Measurements from ENCODE around the gene VMO1.

VMO1 gene, protein sequence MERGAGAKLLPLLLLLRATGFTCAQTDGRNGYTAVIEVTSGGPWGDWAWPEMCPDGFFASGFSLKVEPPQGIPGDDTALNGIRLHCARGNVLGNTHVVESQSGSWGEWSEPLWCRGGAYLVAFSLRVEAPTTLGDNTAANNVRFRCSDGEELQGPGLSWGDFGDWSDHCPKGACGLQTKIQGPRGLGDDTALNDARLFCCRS

GRCh38 chr17:4786106-4786511, at the start of gene VMO1:
Gene VMO1, minus strand, starts transcription at chr17:4786364. Its CDS starts 12 bp downstream, at chr17:4786352.
- TF ChIP-seq CTCF (IDR thresholded peaks at IDR 0.05; ENCODE audit: borderline replicate concordance, insufficient read depth, low read depth, low read length): no peak
- H3K4me3 ChIP-seq (ENCODE audit: low read depth, low read length): no peak within 1 kb of the TSS

GRCh38 chr17:4834681-4835020, 48.5 kb upstream of the VMO1 start:
- TF ChIP-seq CTCF (IDR thresholded peaks at IDR 0.05; ENCODE audit: borderline replicate concordance, insufficient read depth, low read depth, low read length): no peak
- H3K4me3 ChIP-seq (ENCODE audit: low read depth, low read length): peak overlapping the region; percentile 93

DNA sequence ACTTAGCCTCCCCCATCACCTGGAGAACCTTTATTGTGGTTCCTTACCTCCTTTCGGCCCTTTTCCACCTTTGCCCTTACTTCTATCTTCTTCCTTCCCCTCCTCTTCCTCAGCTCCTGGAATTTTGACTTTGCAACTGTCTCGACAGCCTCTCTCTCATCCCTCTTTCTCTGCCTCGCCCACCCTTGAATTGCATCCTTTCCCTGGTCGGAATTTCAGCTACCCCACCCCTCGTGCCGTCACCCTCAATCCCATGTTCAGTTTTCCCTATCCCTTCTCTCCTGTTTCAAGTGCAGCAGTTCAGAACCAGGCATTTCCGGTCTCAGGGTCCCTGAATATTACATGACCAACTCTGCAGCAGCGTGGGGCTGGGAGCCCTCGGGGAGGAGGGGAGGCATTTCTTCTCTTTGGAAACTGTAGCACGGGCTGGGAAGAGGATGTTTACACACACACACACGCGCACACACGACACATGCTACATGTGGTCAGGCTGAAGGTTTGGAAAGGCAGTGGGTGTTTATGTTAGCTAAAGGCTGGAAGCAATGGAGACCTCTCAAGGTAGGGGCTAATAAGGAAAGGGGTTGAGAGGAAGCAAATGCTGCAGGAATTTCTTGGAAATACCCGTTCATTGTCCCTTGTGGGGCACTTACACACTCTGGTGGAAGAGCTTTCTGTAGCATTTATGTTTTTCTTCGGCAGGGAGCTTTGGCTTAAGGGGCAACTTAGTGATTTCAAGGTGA, 47.9 kb upstream of the VMO1 start:
- no peak for TF ChIP-seq CTCF (IDR thresholded peaks at IDR 0.05; ENCODE audit: borderline replicate concordance, insufficient read depth, low read depth, low read length)
- peak overlapping the region; percentile 93 for H3K4me3 ChIP-seq (ENCODE audit: low read depth, low read length)

DNA sequence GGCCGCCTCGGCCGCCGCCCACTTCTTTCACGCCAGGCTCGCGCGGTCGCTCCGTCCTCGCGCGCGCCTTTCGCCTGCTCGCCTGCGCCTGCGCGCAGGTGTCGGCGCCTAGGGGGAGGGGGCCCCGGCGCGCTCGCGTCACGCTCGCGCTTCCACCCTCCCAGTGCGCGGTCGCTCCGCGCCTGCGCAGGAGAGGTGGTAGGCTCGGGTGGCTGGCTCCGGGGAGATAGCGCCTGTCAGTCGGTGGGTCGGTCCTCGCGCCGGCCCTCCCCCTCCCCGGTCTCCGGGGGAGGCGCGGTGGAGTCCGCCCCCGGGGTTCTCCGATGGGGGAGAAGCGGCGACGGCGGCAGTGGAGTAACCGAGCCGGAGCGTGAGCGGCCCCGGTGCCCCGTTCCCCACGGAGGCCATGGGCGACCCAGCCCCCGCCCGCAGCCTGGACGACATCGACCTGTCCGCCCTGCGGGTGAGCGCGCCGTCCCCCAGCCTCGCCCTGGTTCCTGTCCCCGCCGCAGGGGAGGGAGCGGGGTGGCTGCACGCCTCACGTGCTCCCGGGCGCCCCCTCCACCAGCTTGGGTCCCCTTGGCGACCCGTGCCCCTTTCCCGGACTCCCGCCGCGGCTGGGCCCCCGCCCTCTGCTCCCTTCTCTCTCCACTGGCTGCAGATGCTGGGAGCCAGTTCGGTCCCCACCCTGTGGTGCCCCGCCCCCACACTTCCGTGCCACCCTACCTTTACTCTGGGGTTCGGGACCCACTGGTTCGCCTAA, 47.2 kb upstream of the VMO1 start, which contains the start of gene MINK1:
TSS of gene MINK1 (plus strand) at position 163 of the 763 bp plus-strand sequence. CDS start at position 407, 244 bp downstream.
- TF ChIP-seq CTCF (IDR thresholded peaks at IDR 0.05; ENCODE audit: borderline replicate concordance, insufficient read depth, low read depth, low read length): no peak

DNA sequence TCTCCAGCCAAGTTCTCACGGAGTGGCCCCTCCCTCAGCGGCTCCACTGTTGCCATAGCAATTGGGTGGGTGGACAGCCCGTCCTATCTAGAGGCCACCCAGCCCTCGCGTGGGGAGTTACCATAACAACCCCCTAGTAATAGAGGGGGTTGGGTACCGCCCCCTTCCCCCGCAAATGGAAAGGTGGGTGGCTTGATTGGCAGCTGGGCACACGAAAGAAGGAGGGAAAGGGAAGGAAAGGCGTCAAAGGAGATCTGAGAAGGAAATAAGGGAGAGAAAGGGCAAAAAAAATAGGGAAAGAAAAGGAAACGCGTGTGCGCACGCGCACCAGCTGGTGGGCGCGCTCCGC, 46.6 kb upstream of the VMO1 start:
- H3K4me3 ChIP-seq (ENCODE audit: low read depth, low read length): peak overlapping the region; percentile 93

More for the DNA sequence above, 47.2 kb upstream of the VMO1 start, which contains the start of gene MINK1:
- peak within 1 kb of the TSS; percentile 93 for H3K4me3 ChIP-seq (ENCODE audit: low read depth, low read length)

DNA sequence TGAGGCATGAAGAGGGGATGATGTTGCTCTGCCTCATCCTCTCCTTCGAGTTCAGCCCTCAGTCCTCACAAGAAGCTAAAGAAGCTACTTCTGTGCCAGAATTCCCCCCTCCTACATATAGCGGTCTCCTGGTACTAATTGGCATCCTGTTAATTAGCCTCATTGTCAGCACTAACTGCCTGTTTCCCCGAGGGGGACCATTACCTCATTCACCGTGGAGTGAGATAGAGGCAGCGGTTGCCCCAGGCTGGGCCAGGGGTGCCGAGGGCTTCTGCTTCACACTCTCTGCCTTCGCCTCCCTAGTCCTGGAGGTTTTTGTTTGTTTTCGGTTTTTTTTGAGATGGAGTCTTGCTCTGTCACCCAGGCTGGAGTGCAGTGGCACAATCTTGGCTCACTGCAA, 41.2 kb upstream of the VMO1 start:
- H3K4me3 ChIP-seq (ENCODE audit: low read depth, low read length): no peak overlapping the region
- TF ChIP-seq CTCF (IDR thresholded peaks at IDR 0.05; ENCODE audit: borderline replicate concordance, insufficient read depth, low read depth, low read length): no peak

DNA sequence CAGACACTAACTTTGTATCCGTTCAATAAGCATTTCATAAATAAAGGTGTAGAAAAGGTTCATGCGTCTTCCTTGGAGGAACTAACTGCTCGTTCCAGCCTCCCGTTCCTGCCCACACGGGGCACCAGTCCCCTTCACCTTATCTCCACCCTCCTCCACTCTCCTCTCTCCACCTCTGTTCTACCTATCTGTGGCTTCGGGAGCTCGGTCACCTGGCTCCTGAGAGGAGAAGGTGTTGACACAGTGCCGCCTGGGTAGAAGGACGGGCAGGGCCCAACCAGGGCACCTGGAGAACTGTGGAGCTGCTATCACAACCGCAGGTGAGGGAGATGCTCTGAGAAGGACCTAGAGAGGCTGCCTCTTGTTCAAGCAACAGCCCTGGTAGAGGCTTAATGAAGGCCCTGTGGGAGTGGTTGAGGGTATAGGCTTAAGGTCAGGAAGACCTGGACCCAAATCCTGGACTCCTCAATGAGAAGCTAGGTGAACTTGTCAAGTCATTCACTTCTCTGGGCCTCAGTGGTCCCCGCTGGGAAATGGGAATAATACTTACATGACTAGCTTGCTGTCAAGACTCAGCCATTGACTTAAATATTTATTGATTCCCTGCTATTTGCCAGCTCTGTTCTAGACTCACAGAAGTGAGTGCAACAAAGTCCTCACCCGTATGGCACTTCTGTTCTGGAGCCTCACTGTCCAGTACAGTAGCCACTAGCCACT, 37.4 kb upstream of the VMO1 start:
- TF ChIP-seq CTCF (IDR thresholded peaks at IDR 0.05; ENCODE audit: borderline replicate concordance, insufficient read depth, low read depth, low read length): no peak
- H3K4me3 ChIP-seq (ENCODE audit: low read depth, low read length): no peak overlapping the region

Data from GM12875 (cell line).